HepG2 (cell line): ENCODE results near the gene CYP27A1. TPM values are rescaled to one million over a fixed set of nuclear protein-coding genes. Genes with fewer than 3 reads are reported as not detected.

Experiments
- CEBPG ChIP-seq: IDR thresholded peaks from 2 replicates; pipeline ENCODE4 v1.6.1; 2016
- DNMT1 ChIP-seq: sonication (generic); formaldehyde crosslinking; IDR thresholded peaks from 2 replicates; pipeline ENCODE4 v1.5.1; 2020; ENCODE audit warnings: mild to moderate bottlenecking, missing genetic modification reagents
- ETV6 ChIP-seq: sonication (generic); formaldehyde crosslinking; conservative IDR thresholded peaks from 2 replicates; pipeline ENCODE4 v1.4.0; 2020; ENCODE audit warnings: missing genetic modification reagents
- GTF3A ChIP-seq: sonication (generic); formaldehyde crosslinking; conservative IDR thresholded peaks from 2 replicates; pipeline ENCODE4 v1.4.0; 2020; ENCODE audit warnings: mild to moderate bottlenecking, missing genetic modification reagents
- HMGA1 ChIP-seq: sonication (generic); formaldehyde crosslinking; conservative IDR thresholded peaks from 2 replicates; pipeline ENCODE4 v1.4.0; 2020; ENCODE audit warnings: missing genetic modification reagents
- NFIB ChIP-seq: sonication (generic); formaldehyde crosslinking; IDR thresholded peaks from 2 replicates; pipeline ENCODE4 v1.9.0; 2021; ENCODE audit warnings: missing genetic modification reagents, mild to moderate bottlenecking, borderline replicate concordance
- SMARCE1 ChIP-seq: fragments of 450-650 bp; IDR thresholded peaks from 2 replicates; pipeline ENCODE4 v1.6.1; 2017; ENCODE audit warnings: borderline replicate concordance
- ZGPAT ChIP-seq: IDR thresholded peaks from 2 replicates; pipeline ENCODE4 v1.6.1; 2016; ENCODE audit warnings: mild to moderate bottlenecking
- ZMYM4 ChIP-seq: sonication (generic); formaldehyde crosslinking; IDR thresholded peaks from 2 replicates; pipeline ENCODE4 v1.8.1; 2023; ENCODE audit warnings: mild to moderate bottlenecking, missing genetic modification reagents
- ZNF17 ChIP-seq: sonication (generic); formaldehyde crosslinking; IDR thresholded peaks from 2 replicates; pipeline ENCODE4 v1.5.0; 2020; ENCODE audit warnings: mild to moderate bottlenecking, missing genetic modification reagents
- ZNF253 ChIP-seq: sonication (generic); formaldehyde crosslinking; IDR thresholded peaks from 2 replicates; pipeline ENCODE4 v1.8.0; 2022; ENCODE audit warnings: mild to moderate bottlenecking, missing genetic modification reagents, borderline replicate concordance
- ZNF317 ChIP-seq: sonication (generic); formaldehyde crosslinking; IDR thresholded peaks from 2 replicates; pipeline ENCODE4 v1.5.0; 2020; ENCODE audit warnings: mild to moderate bottlenecking, missing genetic modification reagents
- ZNF33A ChIP-seq: sonication (generic); formaldehyde crosslinking; IDR thresholded peaks from 2 replicates; pipeline ENCODE4 v1.5.1; 2020; ENCODE audit warnings: missing genetic modification reagents, mild to moderate bottlenecking, moderate library complexity, borderline replicate concordance
- ZNF749 ChIP-seq: sonication (generic); formaldehyde crosslinking; IDR thresholded peaks from 2 replicates; pipeline ENCODE4 v1.8.0; 2022; ENCODE audit warnings: mild to moderate bottlenecking, missing genetic modification reagents, moderate library complexity, borderline replicate concordance
- ZNF878 ChIP-seq: sonication (generic); formaldehyde crosslinking; IDR thresholded peaks from 2 replicates; pipeline ENCODE4 v1.8.1; 2023; ENCODE audit warnings: mild to moderate bottlenecking, missing genetic modification reagents, moderate library complexity
- polyA plus RNA-seq, 8 experiments: library from polyadenylated mRNA; depleted of rRNA in 3 of 8; stranded (reverse) in 7 of 8; unstranded in 1 of 8; fragments of >200 nt; fragmentation: Illumina TruSeq in 4 of 8; extraction: Trizol in 4 of 8; gene quantifications; 2 replicates each; pipeline versions ENCODE4 v1.2.1 to v1.2.3, GENCODE V29; 2011 to 2016; ENCODE audit warnings: low read depth in 4 of 8, missing spikeins in 1 of 8, mixed read lengths in 1 of 8; ENCODE audit not compliant: insufficient read depth in 1 of 8
- total RNA-seq, 5 experiments: library from RNA; depleted of rRNA; stranded (reverse); fragments of >200 nt; fragmentation: Illumina TruSeq; extraction: Trizol; gene quantifications; 2 replicates each; pipeline ENCODE4 v1.2.3, GENCODE V29; 2016; ENCODE audit warnings: low read depth in 1 of 5
- TF ChIP-seq, protein P1 (sequence below): sonication (generic); formaldehyde crosslinking; conservative IDR thresholded peaks from 2 replicates; pipeline ENCODE4 v1.5.0; 2020; ENCODE audit warnings: missing genetic modification reagents
- TF ChIP-seq, protein P2 (sequence below): sonication (generic); formaldehyde crosslinking; IDR thresholded peaks from 2 replicates; pipeline ENCODE4 v1.4.0; 2020; ENCODE audit warnings: mild to moderate bottlenecking, missing genetic modification reagents, borderline replicate concordance
- TF ChIP-seq, protein P3 (sequence below): sonication (generic); formaldehyde crosslinking; IDR thresholded peaks from 2 replicates; pipeline ENCODE4 v1.5.1; 2020; ENCODE audit warnings: mild to moderate bottlenecking, missing genetic modification reagents, moderate library complexity

CYP27A1 gene
- total and polyA plus RNA-seq, 2 of the 13 experiments (the other 11 are each of a cell fraction or from before 2014, with no cell fraction given): 157 to 266 TPM

- TF ChIP-seq ZNF749: peak; percentile 39; the same call in 1 of the 2 replicates
- no peak for TF ChIP-seq ZNF17 (CRISPR knock-in tag)
- no peak for TF ChIP-seq ZMYM4 (CRISPR knock-in tag)
- no peak for TF ChIP-seq ZNF878 (CRISPR knock-in tag)
- TF ChIP-seq, protein P1, sequence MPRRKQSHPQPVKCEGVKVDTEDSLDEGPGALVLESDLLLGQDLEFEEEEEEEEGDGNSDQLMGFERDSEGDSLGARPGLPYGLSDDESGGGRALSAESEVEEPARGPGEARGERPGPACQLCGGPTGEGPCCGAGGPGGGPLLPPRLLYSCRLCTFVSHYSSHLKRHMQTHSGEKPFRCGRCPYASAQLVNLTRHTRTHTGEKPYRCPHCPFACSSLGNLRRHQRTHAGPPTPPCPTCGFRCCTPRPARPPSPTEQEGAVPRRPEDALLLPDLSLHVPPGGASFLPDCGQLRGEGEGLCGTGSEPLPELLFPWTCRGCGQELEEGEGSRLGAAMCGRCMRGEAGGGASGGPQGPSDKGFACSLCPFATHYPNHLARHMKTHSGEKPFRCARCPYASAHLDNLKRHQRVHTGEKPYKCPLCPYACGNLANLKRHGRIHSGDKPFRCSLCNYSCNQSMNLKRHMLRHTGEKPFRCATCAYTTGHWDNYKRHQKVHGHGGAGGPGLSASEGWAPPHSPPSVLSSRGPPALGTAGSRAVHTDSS (CRISPR knock-in tag): no peak
- TF ChIP-seq HMGA1 (CRISPR knock-in tag): no peak
- no peak for TF ChIP-seq ZNF33A (CRISPR knock-in tag)
- TF ChIP-seq CEBPG (CRISPR knock-in tag): no peak
- TF ChIP-seq NFIB (CRISPR knock-in tag): no peak
- TF ChIP-seq GTF3A: no peak
- TF ChIP-seq ZNF317: no peak
- no peak for TF ChIP-seq ZGPAT (CRISPR knock-in tag)
- 0 out of 2 replicates have a peak, but pooled peaks have one; percentile 30 for TF ChIP-seq DNMT1
- TF ChIP-seq, protein P2, sequence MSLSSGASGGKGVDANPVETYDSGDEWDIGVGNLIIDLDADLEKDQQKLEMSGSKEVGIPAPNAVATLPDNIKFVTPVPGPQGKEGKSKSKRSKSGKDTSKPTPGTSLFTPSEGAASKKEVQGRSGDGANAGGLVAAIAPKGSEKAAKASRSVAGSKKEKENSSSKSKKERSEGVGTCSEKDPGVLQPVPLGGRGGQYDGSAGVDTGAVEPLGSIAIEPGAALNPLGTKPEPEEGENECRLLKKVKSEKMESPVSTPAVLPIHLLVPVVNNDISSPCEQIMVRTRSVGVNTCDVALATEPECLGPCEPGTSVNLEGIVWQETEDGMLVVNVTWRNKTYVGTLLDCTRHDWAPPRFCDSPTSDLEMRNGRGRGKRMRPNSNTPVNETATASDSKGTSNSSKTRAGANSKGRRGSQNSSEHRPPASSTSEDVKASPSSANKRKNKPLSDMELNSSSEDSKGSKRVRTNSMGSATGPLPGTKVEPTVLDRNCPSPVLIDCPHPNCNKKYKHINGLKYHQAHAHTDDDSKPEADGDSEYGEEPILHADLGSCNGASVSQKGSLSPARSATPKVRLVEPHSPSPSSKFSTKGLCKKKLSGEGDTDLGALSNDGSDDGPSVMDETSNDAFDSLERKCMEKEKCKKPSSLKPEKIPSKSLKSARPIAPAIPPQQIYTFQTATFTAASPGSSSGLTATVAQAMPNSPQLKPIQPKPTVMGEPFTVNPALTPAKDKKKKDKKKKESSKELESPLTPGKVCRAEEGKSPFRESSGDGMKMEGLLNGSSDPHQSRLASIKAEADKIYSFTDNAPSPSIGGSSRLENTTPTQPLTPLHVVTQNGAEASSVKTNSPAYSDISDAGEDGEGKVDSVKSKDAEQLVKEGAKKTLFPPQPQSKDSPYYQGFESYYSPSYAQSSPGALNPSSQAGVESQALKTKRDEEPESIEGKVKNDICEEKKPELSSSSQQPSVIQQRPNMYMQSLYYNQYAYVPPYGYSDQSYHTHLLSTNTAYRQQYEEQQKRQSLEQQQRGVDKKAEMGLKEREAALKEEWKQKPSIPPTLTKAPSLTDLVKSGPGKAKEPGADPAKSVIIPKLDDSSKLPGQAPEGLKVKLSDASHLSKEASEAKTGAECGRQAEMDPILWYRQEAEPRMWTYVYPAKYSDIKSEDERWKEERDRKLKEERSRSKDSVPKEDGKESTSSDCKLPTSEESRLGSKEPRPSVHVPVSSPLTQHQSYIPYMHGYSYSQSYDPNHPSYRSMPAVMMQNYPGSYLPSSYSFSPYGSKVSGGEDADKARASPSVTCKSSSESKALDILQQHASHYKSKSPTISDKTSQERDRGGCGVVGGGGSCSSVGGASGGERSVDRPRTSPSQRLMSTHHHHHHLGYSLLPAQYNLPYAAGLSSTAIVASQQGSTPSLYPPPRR (CRISPR knock-in tag): no peak
- TF ChIP-seq ZNF253 (CRISPR knock-in tag): 0 out of 2 replicates have a peak, but pooled peaks have one; percentile 56
- TF ChIP-seq SMARCE1: no peak
- TF ChIP-seq, protein P3, sequence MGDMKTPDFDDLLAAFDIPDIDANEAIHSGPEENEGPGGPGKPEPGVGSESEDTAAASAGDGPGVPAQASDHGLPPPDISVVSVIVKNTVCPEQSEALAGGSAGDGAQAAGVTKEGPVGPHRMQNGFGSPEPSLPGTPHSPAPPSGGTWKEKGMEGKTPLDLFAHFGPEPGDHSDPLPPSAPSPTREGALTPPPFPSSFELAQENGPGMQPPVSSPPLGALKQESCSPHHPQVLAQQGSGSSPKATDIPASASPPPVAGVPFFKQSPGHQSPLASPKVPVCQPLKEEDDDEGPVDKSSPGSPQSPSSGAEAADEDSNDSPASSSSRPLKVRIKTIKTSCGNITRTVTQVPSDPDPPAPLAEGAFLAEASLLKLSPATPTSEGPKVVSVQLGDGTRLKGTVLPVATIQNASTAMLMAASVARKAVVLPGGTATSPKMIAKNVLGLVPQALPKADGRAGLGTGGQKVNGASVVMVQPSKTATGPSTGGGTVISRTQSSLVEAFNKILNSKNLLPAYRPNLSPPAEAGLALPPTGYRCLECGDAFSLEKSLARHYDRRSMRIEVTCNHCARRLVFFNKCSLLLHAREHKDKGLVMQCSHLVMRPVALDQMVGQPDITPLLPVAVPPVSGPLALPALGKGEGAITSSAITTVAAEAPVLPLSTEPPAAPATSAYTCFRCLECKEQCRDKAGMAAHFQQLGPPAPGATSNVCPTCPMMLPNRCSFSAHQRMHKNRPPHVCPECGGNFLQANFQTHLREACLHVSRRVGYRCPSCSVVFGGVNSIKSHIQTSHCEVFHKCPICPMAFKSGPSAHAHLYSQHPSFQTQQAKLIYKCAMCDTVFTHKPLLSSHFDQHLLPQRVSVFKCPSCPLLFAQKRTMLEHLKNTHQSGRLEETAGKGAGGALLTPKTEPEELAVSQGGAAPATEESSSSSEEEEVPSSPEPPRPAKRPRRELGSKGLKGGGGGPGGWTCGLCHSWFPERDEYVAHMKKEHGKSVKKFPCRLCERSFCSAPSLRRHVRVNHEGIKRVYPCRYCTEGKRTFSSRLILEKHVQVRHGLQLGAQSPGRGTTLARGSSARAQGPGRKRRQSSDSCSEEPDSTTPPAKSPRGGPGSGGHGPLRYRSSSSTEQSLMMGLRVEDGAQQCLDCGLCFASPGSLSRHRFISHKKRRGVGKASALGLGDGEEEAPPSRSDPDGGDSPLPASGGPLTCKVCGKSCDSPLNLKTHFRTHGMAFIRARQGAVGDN (CRISPR knock-in tag): peak; percentile 74
- no peak for TF ChIP-seq ETV6 (CRISPR knock-in tag)
Observed at GRCh38 chr2:218783688-218784087, 1.7 kb downstream of the CYP27A1 start (continued).
